Activated naive CD4-positive, alpha-beta T cell treated with anti-CD3 and anti-CD28 coated beads for 36 hours (primary cell): ENCODE measurements around the gene AJAP1. TPM values are rescaled to one million over a fixed set of nuclear protein-coding genes. Genes with fewer than 3 reads are reported as not detected.
A peak's percentile ranks its signal among the peaks of the same experiment; 100 is the strongest.

Experiments used
- CTCF ChIA-PET: fragments of 350-600 bp; sonication (Branson Sonifier 250); formaldehyde crosslinking; loops from one replicate; lab custom pipeline; 2021; ENCODE audit warnings: antibody characterized with exemption; lab: Charles Lee
- DNase-seq: peaks from one replicate; pipeline ENCODE4 v3.0.0-alpha.2; 2020
- H3K27ac Mint-ChIP-seq: one replicate; pipeline ENCODE4 v1.8.0; 2021; ENCODE audit warnings: mild to moderate bottlenecking, mixed read lengths
- H3K27me3 Mint-ChIP-seq: one replicate; pipeline ENCODE4 v1.8.0; 2021; ENCODE audit warnings: low read depth, mixed read lengths
- H3K36me3 Mint-ChIP-seq: one replicate; pipeline ENCODE4 v1.8.0; 2021; ENCODE audit warnings: low read depth, mixed read lengths
- H3K4me1 Mint-ChIP-seq: one replicate; pipeline ENCODE4 v1.8.0; 2021; ENCODE audit warnings: low read depth, mixed read lengths
- H3K4me3 Mint-ChIP-seq: one replicate; pipeline ENCODE4 v1.8.0; 2021; ENCODE audit warnings: mild to moderate bottlenecking, moderate library complexity, mixed read lengths
- H3K9me3 Mint-ChIP-seq: one replicate; pipeline ENCODE4 v1.8.0; 2021; ENCODE audit warnings: mixed read lengths
- intact Hi-C: fragments of 100-400 bp; cut with micrococcal nuclease; formaldehyde crosslinking; loops from one replicate; pipeline ENCODE4 v1.15.1; 2023
- total RNA-seq, 2 experiments: library from RNA; stranded (reverse); gene quantifications; one replicate each; pipeline ENCODE4 v1.2.3, GENCODE V29; 2021

AJAP1 gene
- total RNA-seq, 2 experiments from 2014 or later, result 0.15 TPM; not detected in 1

DNA sequence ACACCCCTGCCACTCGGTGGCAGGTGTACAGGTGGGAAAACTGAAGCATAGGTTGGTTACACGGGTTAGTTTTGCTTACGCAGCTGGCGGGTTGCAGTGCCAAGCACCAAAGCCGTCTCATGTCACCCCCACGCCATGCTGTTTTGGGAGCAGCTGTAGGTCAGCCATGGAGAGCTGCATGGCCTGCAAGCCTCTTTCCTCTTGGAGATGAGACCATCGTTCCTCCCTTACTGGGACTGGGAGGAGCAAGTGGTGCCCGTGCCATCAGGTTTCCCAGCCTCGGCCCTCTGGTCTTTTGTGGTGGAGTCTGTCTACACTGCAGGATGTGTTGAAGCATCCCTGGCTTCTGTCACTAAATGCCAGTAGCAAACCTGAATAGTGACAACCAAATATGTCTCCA is 46.9 kb downstream of the AJAP1 start:
- Mint-ChIP-seq H3K4me1 (no peaks in the 10 kb centered on the region), H3K27ac (no peak overlapping the region), H3K9me3 (no peaks in the 10 kb centered on the region), H3K27me3 (peaks cover 2% of the 10 kb centered on the region), H3K4me3 (no peak overlapping the region), H3K36me3 (no peaks in the 10 kb centered on the region)
- CTCF ChIA-PET, result no interaction called here
- DNase-seq, result no peak
- intact Hi-C loops, result no loop called here

DNA sequence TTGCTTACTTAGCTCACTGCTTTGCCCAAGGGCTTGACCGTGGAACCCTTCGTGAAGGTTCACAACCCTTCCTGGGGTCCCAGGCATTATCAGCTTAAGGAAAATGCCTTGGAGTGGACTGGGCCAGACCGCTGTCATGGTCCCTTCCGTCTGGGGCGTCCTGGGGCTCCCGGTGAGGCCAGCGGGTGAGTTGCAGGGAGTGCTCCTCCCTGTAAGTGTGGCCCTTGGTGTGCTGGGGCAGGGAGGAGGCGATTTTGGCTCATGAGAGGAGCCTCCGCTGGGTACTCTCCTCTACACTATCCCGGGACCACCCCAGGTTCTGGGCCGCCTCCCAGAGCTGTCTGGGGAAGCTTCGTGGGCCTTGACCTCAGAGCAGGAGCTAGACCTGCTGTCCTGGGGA is 48.1 kb downstream of the AJAP1 start:
- peaks cover 7% of the 10 kb centered on the region for H3K27me3 Mint-ChIP-seq
- DNase-seq, result no peak
- H3K4me1 Mint-ChIP-seq, result no peaks in the 10 kb centered on the region
- CTCF ChIA-PET, result no interaction called here
- intact Hi-C loops, result no loop called here
- no peaks in the 10 kb centered on the region for H3K36me3 Mint-ChIP-seq
- no peak overlapping the region for H3K27ac Mint-ChIP-seq
- no peak overlapping the region for H3K4me3 Mint-ChIP-seq
- H3K9me3 Mint-ChIP-seq, result no peaks in the 10 kb centered on the region

DNA sequence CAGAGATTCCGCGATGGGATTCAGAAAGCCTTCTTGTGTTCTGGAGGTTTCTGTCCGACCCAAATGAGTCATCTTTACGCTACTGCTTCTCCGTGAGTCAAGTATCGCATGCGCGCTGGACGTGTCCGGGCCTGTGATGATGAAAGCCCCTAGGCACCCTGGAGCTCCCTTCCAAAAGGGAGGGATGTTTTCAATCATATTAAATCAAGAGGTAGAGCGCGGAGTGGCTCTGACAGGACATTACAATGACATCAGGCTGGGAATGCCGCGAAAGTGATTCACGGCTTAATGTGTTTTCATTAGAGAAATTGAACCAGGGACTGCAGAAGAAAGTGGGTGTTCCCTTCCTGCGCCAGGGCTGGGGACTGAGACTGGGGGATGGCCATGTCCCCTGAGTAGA is 48.5 kb downstream of the AJAP1 start:
- H3K27me3 Mint-ChIP-seq, result peaks cover 10% of the 10 kb centered on the region
- CTCF ChIA-PET, result no interaction called here
- no peak overlapping the region for H3K27ac Mint-ChIP-seq
- intact Hi-C loops, result no loop called here
- H3K4me1 Mint-ChIP-seq, result no peaks in the 10 kb centered on the region
- H3K9me3 Mint-ChIP-seq, result no peaks in the 10 kb centered on the region
- H3K4me3 Mint-ChIP-seq, result no peak overlapping the region
- no peaks in the 10 kb centered on the region for H3K36me3 Mint-ChIP-seq
- DNase-seq, result no peak

DNA sequence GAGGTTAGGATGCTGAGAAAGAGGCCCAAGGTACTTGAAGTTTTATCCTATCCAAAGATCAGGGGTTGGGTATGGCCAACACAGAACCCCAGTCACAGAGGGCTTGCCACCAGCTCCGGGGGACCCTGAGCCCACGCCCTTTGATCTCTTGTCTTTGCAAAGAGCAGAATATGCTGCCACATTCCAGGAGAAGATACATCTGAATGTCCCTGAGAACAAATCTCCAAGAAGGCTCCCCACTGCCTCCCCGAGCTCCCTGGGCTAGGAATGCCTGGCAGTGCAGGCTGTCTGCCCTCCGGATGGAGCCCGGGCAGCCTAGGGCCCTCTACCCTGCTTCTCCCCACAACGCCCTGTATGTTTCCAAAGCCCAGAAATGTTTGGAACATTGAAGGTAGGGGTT is 49.2 kb downstream of the AJAP1 start:
- Mint-ChIP-seq H3K9me3 (no peaks in the 10 kb centered on the region), H3K36me3 (no peaks in the 10 kb centered on the region), H3K4me1 (no peaks in the 10 kb centered on the region), H3K4me3 (no peak overlapping the region), H3K27me3 (peaks cover 10% of the 10 kb centered on the region), H3K27ac (no peak overlapping the region)
- intact Hi-C loops, result no loop called here
- DNase-seq, result no peak
- CTCF ChIA-PET, result no interaction called here

DNA sequence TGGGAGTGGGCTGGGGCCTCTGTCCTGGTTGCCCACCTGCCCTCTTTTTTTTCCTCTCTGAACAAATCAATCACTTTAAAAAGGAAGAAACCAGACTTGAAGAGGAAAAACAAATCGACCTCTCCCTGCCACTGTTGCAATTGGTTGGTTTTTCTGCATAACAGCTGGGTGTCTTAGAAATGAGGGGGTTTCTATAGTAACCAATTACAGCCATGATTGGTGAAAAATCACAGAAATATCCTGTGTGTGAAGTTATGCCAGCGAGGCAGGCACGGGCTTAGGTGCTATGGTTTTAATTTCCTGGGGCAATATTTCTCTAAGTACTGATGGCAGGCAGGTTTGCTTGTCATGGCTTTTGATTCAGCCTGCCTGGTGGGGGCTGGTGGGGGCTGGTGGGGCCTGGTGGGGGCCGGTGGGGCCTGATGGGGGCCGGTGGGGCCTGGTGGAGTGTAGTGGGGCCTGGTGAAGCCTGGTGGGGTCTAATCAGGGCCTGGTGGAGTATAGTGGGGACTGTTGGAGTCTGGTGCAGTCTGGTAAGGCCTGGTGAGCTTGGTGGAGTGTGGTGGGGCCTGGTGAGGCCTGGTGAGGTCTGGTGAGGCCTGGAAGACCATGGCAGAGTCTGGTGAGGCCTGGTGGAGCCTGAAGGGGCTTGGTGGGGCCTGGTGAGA is 54.6 kb downstream of the AJAP1 start:
- CTCF ChIA-PET, result no interaction called here
- no peaks in the 10 kb centered on the region for H3K9me3 Mint-ChIP-seq
- H3K4me3 Mint-ChIP-seq, result no peak overlapping the region
- peaks cover 34% of the 10 kb centered on the region for H3K27me3 Mint-ChIP-seq
- no peaks in the 10 kb centered on the region for H3K36me3 Mint-ChIP-seq
- DNase-seq, result no peak
- peaks cover 13% of the 10 kb centered on the region for H3K4me1 Mint-ChIP-seq
- H3K27ac Mint-ChIP-seq, result no peak overlapping the region
- intact Hi-C loops, result no loop called here

DNA sequence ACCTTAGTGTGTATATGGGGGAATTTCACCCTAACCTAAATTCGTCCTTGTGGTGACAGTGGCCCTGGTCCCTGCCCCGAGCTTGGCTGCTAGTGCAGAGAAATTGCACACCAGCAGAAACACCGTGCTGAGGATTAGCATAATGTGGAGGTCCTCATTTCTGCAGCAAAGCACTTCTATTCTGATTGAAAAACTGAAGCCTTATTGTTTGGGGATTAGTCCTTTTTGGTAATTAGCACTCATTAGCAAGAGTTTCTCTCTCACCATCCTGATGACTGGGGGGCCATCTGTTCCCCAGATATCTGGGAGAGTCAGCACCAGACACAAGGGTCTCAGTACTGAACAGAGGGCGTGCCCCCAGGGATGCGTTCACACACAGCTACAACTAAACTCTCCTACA is 55.2 kb downstream of the AJAP1 start:
- intact Hi-C loops, result no loop called here
- Mint-ChIP-seq H3K36me3 (no peaks in the 10 kb centered on the region), H3K4me1 (peaks cover 13% of the 10 kb centered on the region), H3K4me3 (no peak overlapping the region), H3K27me3 (peaks cover 34% of the 10 kb centered on the region), H3K9me3 (no peaks in the 10 kb centered on the region), H3K27ac (no peak overlapping the region)
- DNase-seq, result no peak
- CTCF ChIA-PET, result no interaction called here

DNA sequence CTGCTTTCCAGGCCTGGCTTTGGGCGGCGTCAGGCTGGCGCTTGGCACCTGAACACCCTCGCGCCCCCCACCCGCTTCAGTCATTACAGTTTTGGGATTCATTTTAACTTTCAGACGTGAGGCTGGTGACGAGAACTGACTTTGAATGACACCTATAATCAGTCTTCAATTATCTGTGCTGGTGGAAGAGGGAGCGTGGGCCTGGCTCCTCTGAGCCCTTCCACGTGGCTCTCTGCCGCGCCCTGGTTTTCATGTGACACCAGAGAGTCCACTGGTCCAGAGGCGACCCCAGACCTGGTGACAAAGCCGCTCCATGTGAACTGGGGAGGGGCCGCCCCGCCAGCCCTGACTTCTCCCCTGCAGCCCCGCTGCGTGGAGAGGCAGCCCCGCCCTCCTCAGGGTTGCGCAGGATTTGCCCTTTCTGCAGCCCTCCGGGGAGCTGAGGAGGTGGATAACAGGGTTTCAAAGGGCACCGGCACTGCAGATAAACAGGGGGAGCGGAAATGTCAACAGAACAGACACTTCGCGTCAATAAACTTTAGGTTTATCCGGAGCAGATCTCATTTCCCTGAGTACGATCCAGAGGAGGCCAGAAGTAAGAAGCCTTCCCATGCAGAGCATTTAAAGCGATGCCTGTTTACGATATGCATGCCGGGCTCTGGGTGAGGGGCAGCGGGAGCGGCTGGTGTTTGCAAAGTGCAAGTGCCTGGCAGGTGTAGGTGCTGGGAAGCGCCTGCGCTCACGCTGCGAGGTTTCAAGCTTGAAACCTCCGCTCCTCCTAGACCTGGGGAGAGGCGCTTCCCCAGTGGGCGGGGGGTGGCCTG is 56.4 kb downstream of the AJAP1 start:
- H3K27ac Mint-ChIP-seq, result no peak overlapping the region
- no peak for DNase-seq
- CTCF ChIA-PET, result no interaction called here
- peak overlapping the region; percentile 20 for H3K4me3 Mint-ChIP-seq
- intact Hi-C loops, result no loop called here
- H3K36me3 Mint-ChIP-seq, result no peaks in the 10 kb centered on the region
- peaks cover 34% of the 10 kb centered on the region for H3K27me3 Mint-ChIP-seq
- peaks cover 13% of the 10 kb centered on the region for H3K4me1 Mint-ChIP-seq
- peaks cover 2% of the 10 kb centered on the region for H3K9me3 Mint-ChIP-seq

DNA sequence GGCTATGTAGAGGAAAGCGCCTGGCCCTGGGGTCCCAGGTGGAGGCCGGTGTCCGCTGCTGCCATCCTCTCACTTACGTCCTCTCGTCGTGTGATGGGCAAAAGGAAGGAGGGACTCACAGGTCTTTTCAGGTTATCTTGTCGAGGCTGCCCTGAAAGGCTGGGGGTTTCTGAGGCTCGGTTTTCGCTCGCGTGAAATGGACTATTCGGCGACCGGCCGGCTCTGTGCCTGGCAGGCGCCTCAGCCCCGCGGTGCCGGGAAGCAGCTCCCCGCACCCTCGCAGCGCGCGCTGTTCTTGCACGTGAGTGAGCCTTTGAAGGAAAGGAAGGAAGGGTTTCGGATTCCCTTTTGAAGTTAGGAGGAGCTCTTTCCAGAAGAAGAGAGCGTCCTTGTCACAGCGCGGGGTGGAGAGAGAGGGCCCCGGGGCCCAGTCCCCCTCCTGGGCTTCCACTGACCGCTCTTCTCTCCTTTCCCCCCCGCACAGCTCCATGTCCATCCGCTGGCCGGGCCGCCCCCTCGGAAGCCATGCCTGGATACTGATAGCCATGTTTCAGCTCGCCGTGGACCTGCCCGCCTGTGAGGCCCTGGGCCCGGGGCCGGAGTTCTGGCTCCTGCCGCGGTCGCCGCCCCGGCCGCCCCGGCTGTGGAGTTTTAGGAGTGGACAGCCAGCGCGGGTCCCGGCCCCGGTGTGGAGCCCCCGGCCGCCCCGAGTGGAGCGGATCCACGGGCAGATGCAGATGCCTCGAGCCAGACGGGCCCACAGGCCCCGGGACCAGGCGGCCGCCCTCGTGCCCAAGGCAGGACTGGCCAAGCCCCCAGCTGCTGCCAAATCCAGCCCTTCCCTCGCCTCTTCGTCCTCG is 57.2 kb downstream of the AJAP1 start:
- H3K9me3 Mint-ChIP-seq, result peaks cover 7% of the 10 kb centered on the region
- no peaks in the 10 kb centered on the region for H3K36me3 Mint-ChIP-seq
- H3K4me1 Mint-ChIP-seq, result peaks cover 13% of the 10 kb centered on the region
- CTCF ChIA-PET, result no interaction called here
- intact Hi-C loops, result no loop called here
- peaks cover 37% of the 10 kb centered on the region for H3K27me3 Mint-ChIP-seq
- H3K27ac Mint-ChIP-seq, result no peak overlapping the region
- DNase-seq, result no peak
- H3K4me3 Mint-ChIP-seq, result no peak overlapping the region

DNA sequence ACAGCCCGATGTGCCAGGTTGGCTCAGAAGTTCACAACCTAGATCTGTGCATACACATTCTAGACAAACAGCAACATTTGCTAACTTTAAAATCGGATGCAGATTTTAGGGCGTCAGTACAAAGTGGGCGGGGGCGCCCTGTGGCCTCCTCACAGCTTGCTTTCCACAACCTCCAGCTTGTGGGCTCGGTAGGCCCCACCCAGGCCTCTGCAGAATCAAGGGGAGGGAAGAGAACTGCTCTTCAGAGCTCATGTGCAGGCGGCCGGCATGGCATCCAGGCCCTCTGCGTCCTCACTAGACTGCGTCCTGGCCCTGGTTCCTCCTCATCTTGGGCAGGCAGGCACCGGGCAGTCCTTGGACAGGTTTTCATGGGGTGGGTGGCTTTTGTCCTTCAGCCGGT is 59.3 kb downstream of the AJAP1 start:
- H3K27me3 Mint-ChIP-seq, result peaks cover 29% of the 10 kb centered on the region
- H3K36me3 Mint-ChIP-seq, result no peaks in the 10 kb centered on the region
- CTCF ChIA-PET, result no interaction called here
- H3K4me3 Mint-ChIP-seq, result no peak overlapping the region
- no peak overlapping the region for H3K27ac Mint-ChIP-seq
- DNase-seq, result no peak
- intact Hi-C loops, result no loop called here
- peaks cover 7% of the 10 kb centered on the region for H3K9me3 Mint-ChIP-seq
- peaks cover 13% of the 10 kb centered on the region for H3K4me1 Mint-ChIP-seq

DNA sequence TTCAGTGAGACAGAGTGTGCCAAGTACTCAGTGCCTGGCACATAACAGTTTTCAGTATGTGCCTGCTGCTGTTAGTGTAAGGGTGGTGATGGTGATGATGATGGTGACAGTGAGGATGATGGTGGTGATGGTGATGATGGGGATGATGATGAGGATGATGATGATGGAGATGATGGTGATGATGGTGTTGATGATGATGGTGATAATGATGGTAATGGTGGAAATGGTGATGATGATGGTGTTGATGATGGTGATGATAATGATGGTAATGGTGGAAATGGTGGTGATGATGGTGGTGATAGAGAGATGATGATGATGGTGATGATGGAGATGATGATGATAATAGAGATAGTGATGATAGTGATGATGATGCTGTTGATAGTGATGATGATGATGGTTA is 62.0 kb downstream of the AJAP1 start:
- Mint-ChIP-seq H3K27ac (no peak overlapping the region), H3K4me1 (peaks cover 2% of the 10 kb centered on the region), H3K9me3 (peaks cover 7% of the 10 kb centered on the region), H3K27me3 (peaks cover 13% of the 10 kb centered on the region), H3K4me3 (no peak overlapping the region), H3K36me3 (no peaks in the 10 kb centered on the region)
- DNase-seq, result no peak
- intact Hi-C loops, result no loop called here
- CTCF ChIA-PET, result no interaction called here

DNA sequence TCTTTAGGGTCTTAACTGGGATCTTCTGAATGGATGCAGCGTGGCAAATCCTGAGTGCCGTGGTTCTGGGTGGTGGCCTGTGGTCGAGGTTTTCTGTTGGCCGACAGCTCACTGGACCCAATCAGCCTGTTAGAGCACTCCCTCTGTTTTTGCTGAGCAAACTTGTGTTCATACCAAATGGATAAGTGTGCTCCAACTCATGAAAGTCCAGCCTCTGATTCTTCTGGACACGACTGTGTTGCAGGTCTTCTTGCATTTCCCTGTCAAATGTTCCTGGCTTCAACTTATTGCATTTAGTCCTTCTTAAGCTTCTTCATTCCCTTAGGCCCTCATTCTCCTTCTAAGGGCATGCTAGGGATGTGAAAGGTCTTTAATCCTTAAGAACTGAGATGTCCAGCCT is 63.7 kb downstream of the AJAP1 start:
- intact Hi-C loops, result no loop called here
- DNase-seq, result no peak
- H3K9me3 Mint-ChIP-seq, result peaks cover 7% of the 10 kb centered on the region
- no peak overlapping the region for H3K27ac Mint-ChIP-seq
- H3K36me3 Mint-ChIP-seq, result no peaks in the 10 kb centered on the region
- no peak overlapping the region for H3K4me3 Mint-ChIP-seq
- H3K27me3 Mint-ChIP-seq, result peaks cover 7% of the 10 kb centered on the region
- H3K4me1 Mint-ChIP-seq, result no peaks in the 10 kb centered on the region
- CTCF ChIA-PET, result no interaction called here

DNA sequence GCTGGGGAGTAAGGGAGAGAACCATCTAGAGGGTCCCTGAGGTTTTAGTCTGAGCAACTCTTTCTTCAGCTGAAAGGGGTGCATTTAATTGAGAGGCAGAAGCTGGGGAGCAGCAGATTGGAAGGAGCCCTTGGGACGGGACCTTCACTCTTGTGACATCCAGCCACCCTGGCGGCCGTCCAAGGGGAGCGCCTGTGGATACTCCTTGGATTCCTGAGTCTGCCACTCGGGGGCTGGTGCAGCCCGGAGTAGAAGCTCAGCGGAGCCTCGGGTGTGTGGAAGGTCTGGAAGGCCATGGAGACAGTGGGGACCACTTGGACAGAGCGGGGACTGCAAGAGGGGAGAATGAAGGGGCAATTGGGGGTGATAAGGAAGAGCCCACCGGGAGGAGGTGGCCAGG is 68.7 kb downstream of the AJAP1 start:
- Mint-ChIP-seq H3K27me3 (no peaks in the 10 kb centered on the region), H3K36me3 (no peaks in the 10 kb centered on the region), H3K4me3 (no peak overlapping the region), H3K4me1 (no peaks in the 10 kb centered on the region), H3K9me3 (no peaks in the 10 kb centered on the region), H3K27ac (no peak overlapping the region)
- CTCF ChIA-PET, result no interaction called here
- DNase-seq, result no peak
- intact Hi-C loops, result no loop called here
